H1 (cell line): ENCODE results near the gene TYK2. TPM values are rescaled to one million over a fixed set of nuclear protein-coding genes. Genes with fewer than 3 reads are reported as not detected.
A peak's percentile ranks its signal among the peaks of the same experiment; 100 is the strongest.

Experiments
- CTCF ChIA-PET: fragments of 300-600 bp; sonication (Branson Sonifier 250); formaldehyde crosslinking; loops from one replicate; lab custom pipeline; 2021; ENCODE audit not compliant: partially characterized antibody; lab: Charles Lee
- POLR2A ChIA-PET: fragments of 300-600 bp; sonication (Branson Sonifier 250); formaldehyde crosslinking; loops from one replicate; lab custom pipeline; 2021; ENCODE audit warnings: inconsistent platforms; ENCODE audit not compliant: partially characterized antibody; lab: Charles Lee
- DNase-seq, 2 experiments: peaks; one replicate each; pipeline versions ENCODE4 v3.0.0 to v3.0.0-alpha.2; 2010 to 2022; ENCODE audit warnings: low spot score in 2 of 2, low read depth in 1 of 2, mixed read lengths in 1 of 2
- FAIRE-seq: peaks from 2 replicates; lab custom pipeline; 2011; peaks lifted over from hg19 to GRCh38; lab: Jason Lieb, UNC
- H2AFZ ChIP-seq: 2 replicates; pipeline ENCODE4 v1.8.1; 2012; ENCODE audit warnings: low read length, inconsistent platforms
- H2AK5ac ChIP-seq: 2 replicates; pipeline ENCODE4 v1.6.1; 2013; ENCODE audit warnings: low read depth, low read length
- H2BK120ac ChIP-seq: replicated peaks from 2 replicates; pipeline ENCODE3; 2013; ENCODE audit warnings: low read depth, low read length, inconsistent platforms
- H2BK12ac ChIP-seq: 2 replicates; pipeline ENCODE4 v1.6.1; 2013; ENCODE audit warnings: low read depth, low read length
- H2BK15ac ChIP-seq: 2 replicates; pipeline ENCODE4 v1.6.1; 2013; ENCODE audit warnings: low read length
- H2BK20ac ChIP-seq: 2 replicates; pipeline ENCODE4 v1.6.1; 2013; ENCODE audit warnings: low read length
- H2BK5ac ChIP-seq: 2 replicates; pipeline ENCODE4 v1.6.1; 2013; ENCODE audit warnings: low read depth, low read length
- H3K14ac ChIP-seq: 2 replicates; pipeline ENCODE4 v1.6.1; 2013; ENCODE audit warnings: inconsistent platforms; ENCODE audit not compliant: insufficient read length
- H3K18ac ChIP-seq: 2 replicates; pipeline ENCODE4 v1.6.1; 2013; ENCODE audit warnings: low read length; ENCODE audit errors: extremely low read depth
- H3K23ac ChIP-seq: 2 replicates; pipeline ENCODE4 v1.6.1; 2013; ENCODE audit warnings: inconsistent platforms; ENCODE audit not compliant: insufficient read length
- H3K23me2 ChIP-seq: 2 replicates; pipeline ENCODE4 v1.6.1; 2013; ENCODE audit warnings: low read depth, low read length
- H3K27ac ChIP-seq: 2 replicates; pipeline ENCODE4 v1.6.1; 2011; ENCODE audit warnings: low read depth, low read length, inconsistent platforms
- H3K27me3 ChIP-seq, 4 experiments: replicated peaks in 1 of 4; 1 replicate in 1 of 4; 2 replicates in 3 of 4; pipeline versions ENCODE4 v1.6.1 to v1.8.1; 2011 to 2013; ENCODE audit warnings: low read length in 3 of 4, mild to moderate bottlenecking in 3 of 4, inconsistent platforms in 2 of 4, mixed read lengths in 2 of 4, moderate library complexity in 1 of 4; ENCODE audit not compliant: control insufficient read depth in 3 of 4, insufficient read depth in 3 of 4; ENCODE audit errors: extremely low read depth in 1 of 4
- H3K36me3 ChIP-seq, 4 experiments: 2 replicates each; pipeline versions ENCODE4 v1.6.1 to v1.8.1; 2011 to 2013; ENCODE audit warnings: mild to moderate bottlenecking in 4 of 4, low read length in 3 of 4, moderate library complexity in 2 of 4, control low read depth in 1 of 4, inconsistent platforms in 1 of 4; ENCODE audit not compliant: insufficient read depth in 4 of 4, control insufficient read depth in 2 of 4
- H3K4ac ChIP-seq: replicated peaks from 2 replicates; pipeline ENCODE3; 2013; ENCODE audit warnings: low read length, low read depth, mixed read lengths, inconsistent platforms; ENCODE audit not compliant: insufficient read length
- H3K4me1 ChIP-seq, 4 experiments: replicated peaks in 1 of 4; 1 replicate in 1 of 4; 2 replicates in 3 of 4; pipeline versions ENCODE4 v1.6.1 to v1.8.1; 2011 to 2013; ENCODE audit warnings: low read length in 3 of 4, inconsistent platforms in 2 of 4, mixed read lengths in 1 of 4; ENCODE audit not compliant: insufficient read depth in 4 of 4, control insufficient read depth in 3 of 4
- H3K4me2 ChIP-seq, 2 experiments: 2 replicates each; pipeline versions ENCODE4 v1.6.1 to v1.8.1; 2011 to 2013; ENCODE audit warnings: low read depth in 2 of 2, low read length in 2 of 2, control low read depth in 1 of 2, inconsistent platforms in 1 of 2, mild to moderate bottlenecking in 1 of 2; ENCODE audit not compliant: insufficient read depth in 1 of 2
- H3K4me3 ChIP-seq, 4 experiments: fragments of 200-600, 300-600 bp in 1 of 4; sonication (generic), shearing (Covaris generic), sonication (Bioruptor Twin) in 1 of 4; 2 replicates each; pipeline versions ENCODE4 v1.5.1 to v1.8.1; 2011 to 2016; ENCODE audit warnings: low read length in 4 of 4, low read depth in 3 of 4, control low read depth in 2 of 4, inconsistent platforms in 2 of 4, mild to moderate bottlenecking in 2 of 4, mixed read lengths in 1 of 4, moderate library complexity in 1 of 4; ENCODE audit not compliant: insufficient read depth in 2 of 4; ENCODE audit errors: extremely low read depth in 1 of 4
- H3K56ac ChIP-seq: replicated peaks from 2 replicates; pipeline ENCODE3; 2013; ENCODE audit warnings: low read depth, mild to moderate bottlenecking, mixed read lengths, low read length, inconsistent platforms; ENCODE audit not compliant: insufficient read length
- H3K79me1 ChIP-seq: 2 replicates; pipeline ENCODE4 v1.6.1; 2013; ENCODE audit warnings: low read depth, low read length, control low read depth
- H3K79me2 ChIP-seq, 2 experiments: 2 replicates each; pipeline versions ENCODE4 v1.6.1 to v1.8.1; 2012 to 2013; ENCODE audit warnings: low read length in 2 of 2, mild to moderate bottlenecking in 2 of 2, inconsistent platforms in 1 of 2; ENCODE audit not compliant: insufficient read depth in 2 of 2, control insufficient read depth in 1 of 2
- H3K9ac ChIP-seq, 4 experiments: replicated peaks in 1 of 4; 1 replicate in 1 of 4; 2 replicates in 3 of 4; pipeline versions ENCODE4 v1.6.1 to v1.8.1; 2011 to 2013; ENCODE audit warnings: low read depth in 3 of 4, low read length in 3 of 4, control low read depth in 2 of 4, mild to moderate bottlenecking in 2 of 4, moderate library complexity in 2 of 4, inconsistent platforms in 1 of 4; ENCODE audit errors: extremely low read depth in 1 of 4
- H3K9me3 ChIP-seq, 2 experiments: 2 replicates each; pipeline versions ENCODE4 v1.6.1 to v1.8.1; 2012 to 2013; ENCODE audit warnings: mild to moderate bottlenecking in 2 of 2, moderate library complexity in 2 of 2, control low read depth in 1 of 2, inconsistent platforms in 1 of 2, low read depth in 1 of 2, low read length in 1 of 2, mixed read lengths in 1 of 2; ENCODE audit not compliant: insufficient read depth in 2 of 2
- H4K20me1 ChIP-seq, 2 experiments: replicated peaks in 1 of 2; 2 replicates each; pipeline versions ENCODE3 to v1.8.1; 2011 to 2013; ENCODE audit warnings: inconsistent platforms in 2 of 2, low read length in 2 of 2, mild to moderate bottlenecking in 1 of 2; ENCODE audit not compliant: insufficient read depth in 2 of 2, control insufficient read depth in 1 of 2
- H4K5ac ChIP-seq: 2 replicates; pipeline ENCODE4 v1.6.1; 2013; ENCODE audit warnings: low read length, low read depth, mixed read lengths, inconsistent platforms; ENCODE audit not compliant: insufficient read length
- H4K8ac ChIP-seq: 2 replicates; pipeline ENCODE4 v1.8.0; 2013; ENCODE audit warnings: mild to moderate bottlenecking, moderate library complexity, low read length, inconsistent platforms; ENCODE audit not compliant: insufficient read depth; ENCODE audit errors: extremely low read depth
- H4K91ac ChIP-seq: replicated peaks from 2 replicates; pipeline ENCODE3; 2013; ENCODE audit warnings: low read length, mixed read lengths, inconsistent platforms; ENCODE audit not compliant: insufficient read length
- RBBP5 ChIP-seq: IDR thresholded peaks from 2 replicates; pipeline ENCODE4 v1.7.1; 2012; ENCODE audit warnings: low read depth, mild to moderate bottlenecking, inconsistent platforms, low read length, moderate library complexity, borderline replicate concordance
- SAP30 ChIP-seq: fragments of 300-600 bp; sonication (generic); IDR thresholded peaks from 2 replicates; pipeline ENCODE4 v1.7.1; 2012; ENCODE audit warnings: low read length, moderate library complexity, mild to moderate bottlenecking, inconsistent platforms; ENCODE audit not compliant: insufficient read depth, insufficient replicate concordance
- SIN3A ChIP-seq, 2 experiments: IDR thresholded peaks in 1 of 2; conservative IDR thresholded peaks in 1 of 2; 2 replicates each; pipeline ENCODE4 v1.6.1; 2011 to 2012; ENCODE audit warnings: low read length in 2 of 2, improper control_type of control experiment in 1 of 2, low read depth in 1 of 2, mild to moderate bottlenecking in 1 of 2
- SP4 ChIP-seq: IDR thresholded peaks from 2 replicates; pipeline ENCODE4 v1.6.1; 2012; ENCODE audit warnings: low read length, inconsistent platforms
- SRF ChIP-seq: IDR thresholded peaks from 2 replicates; pipeline ENCODE4 v1.6.1; 2011; ENCODE audit warnings: mild to moderate bottlenecking, low read depth, low read length, moderate library complexity
- YY1 ChIP-seq: IDR thresholded peaks from 2 replicates; pipeline ENCODE4 v1.6.1; 2011; ENCODE audit warnings: low read depth, mild to moderate bottlenecking, low read length
- WGBS, 2 experiments: shearing (Covaris generic) in 1 of 2; methylation state at CpG; one replicate each; pipeline versions ENCODE4 v1.1.6 to v1.1.7; 2013 to 2015; ENCODE audit warnings: low lambda C conversion rate in 2 of 2, mixed read lengths in 2 of 2, inconsistent platforms in 1 of 2, low coverage in 1 of 2, missing lambda C conversion rate in 1 of 2; ENCODE audit not compliant: insufficient replicate concordance in 2 of 2, insufficient coverage in 1 of 2, insufficient read length in 1 of 2; ENCODE audit errors: extremely low coverage in 1 of 2, missing lambda C conversion rate in 1 of 2; 5-methylcytosine and 5-hydroxymethylcytosine counted together
- polyA plus RNA-seq, 7 experiments: library from polyadenylated mRNA; depleted of rRNA in 3 of 7; stranded (reverse) in 5 of 7; unstranded in 2 of 7; fragments of >200 nt in 5 of 7; fragments of 200-250 nt in 2 of 7; gene quantifications; 1 replicate in 5 of 7; 2 replicates in 1 of 7; 4 replicates in 1 of 7; pipeline versions ENCODE4 v1.2.1 to v1.2.3, GENCODE V29; 2011 to 2013; ENCODE audit warnings: missing spikeins in 2 of 7, mixed read lengths in 2 of 7
- total RNA-seq: library from RNA; stranded (reverse); fragmentation: NEBNext Ultra II Directional; extraction: Animal tissue kit (Norgen Biotek cat#: 25700); gene quantifications from 2 replicates; pipeline ENCODE4 v1.2.1, GENCODE V29; 2021

TYK2 gene
- total and polyA plus RNA-seq, 2 of the 8 experiments (the other 6 are each of a cell fraction or from before 2014, with no cell fraction given): 32.1 to 40.8 TPM

DNA sequence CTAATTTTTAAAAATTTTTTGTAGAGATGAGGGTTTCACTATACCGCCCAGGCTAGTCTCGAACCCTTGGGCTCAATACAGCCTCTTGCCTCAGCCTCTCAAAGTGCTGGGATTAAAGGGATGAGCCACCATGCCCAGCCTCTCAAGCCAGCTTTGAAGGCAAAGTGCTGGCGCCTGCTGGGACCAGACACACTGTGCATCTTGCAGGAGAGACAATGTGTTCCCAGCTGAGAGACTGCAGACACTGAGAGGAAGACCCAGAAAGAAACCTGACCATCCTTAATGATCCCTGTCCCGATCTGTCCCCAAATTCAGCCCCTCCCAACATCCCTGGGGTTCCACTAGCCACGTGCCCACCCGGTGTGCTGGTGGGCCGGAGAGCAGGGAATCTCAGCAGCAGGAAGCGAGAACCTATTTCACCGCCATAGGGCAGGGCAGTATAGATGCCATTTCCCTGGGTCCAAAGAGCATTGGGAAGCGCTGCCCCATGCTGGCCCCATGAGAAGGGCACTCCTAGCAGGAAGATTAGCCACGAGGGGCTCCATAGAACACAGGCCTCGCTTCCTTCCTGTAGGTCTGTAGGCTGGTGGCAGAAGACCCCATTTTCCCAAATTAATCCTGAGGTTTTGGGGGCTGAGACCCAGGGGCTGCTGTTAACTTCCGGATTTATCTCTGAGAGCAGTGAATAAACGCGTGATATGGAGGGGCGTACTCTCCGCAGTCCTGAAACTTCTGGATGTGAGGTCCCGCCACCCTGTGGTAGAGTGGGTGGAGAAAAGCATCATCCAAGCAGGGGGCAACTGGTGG is 48.0 kb downstream of the TYK2 start:
- Histone ChIP-seq H3K79me2 (peaks cover 5 to 24% of the 10 kb centered on the region in 2 experiments), H3K23ac (no peak overlapping the region), H3K4ac (no peak overlapping the region), H2AFZ (no peak overlapping the region), H2BK5ac (peak overlapping the region; percentile 82)
- no peak for DNase-seq
- TF ChIP-seq SP4 (0 out of 2 replicates have a peak, but pooled peaks have one; percentile 38), SRF (no peak), SIN3A (conservative IDR thresholded peaks at IDR 0.05 in 1 of 2, IDR thresholded peaks at IDR 0.05 in 1 of 2; ENCODE audit: low read depth in 1 of 2, low read length in 2 of 2) (peak in 1 of 2 experiments; percentile 66; a peak in 1 of 4 replicates), RBBP5 (no peak), YY1 (no peak), SAP30 (peak; percentile 83)
- TF ChIP-seq, all 59 proteins: peak for 3
- Histone ChIP-seq H3K27me3 (peaks cover 0 to 3% (median 0%) of the 10 kb centered on the region in 4 experiments; a peak in 2 of 7 replicates), H2BK12ac (no peak overlapping the region), H3K79me1 (peaks cover 7% of the 10 kb centered on the region), H3K14ac (no peak overlapping the region), H3K27ac (peak overlapping the region; percentile 76), H3K36me3 (peaks cover 20 to 29% (median 25%) of the 10 kb centered on the region in 4 experiments), H2BK20ac (no peak overlapping the region), H4K8ac (no peak overlapping the region), H4K91ac (no peak overlapping the region), H3K18ac (no peak overlapping the region; the same call in 1 of the 2 replicates), H3K56ac (no peak overlapping the region), H3K9ac (peak overlapping the region; percentile 52 to 86 (median 78)), H4K20me1 (peaks cover 9 to 19% of the 10 kb centered on the region in 2 experiments), H4K5ac (no peak overlapping the region), H2BK15ac (no peak overlapping the region), H3K4me1 (peaks cover 0 to 19% (median 7%) of the 10 kb centered on the region in 4 experiments; a peak in 6 of 7 replicates), H3K23me2 (peaks cover 13% of the 10 kb centered on the region), H3K4me3 (peak overlapping the region; percentile 75 to 96 (median 90)), H2AK5ac (no peak overlapping the region), H2BK120ac (no peak overlapping the region), H3K4me2 (peak overlapping the region; percentile 82 to 91), H3K9me3 (no peaks in the 10 kb centered on the region)
- no peak for FAIRE-seq
- 46% methylated on average over 18 of the region's 18 CpGs; no CpG with 5 or more reads in 1 of the 2 experiments for WGBS, 2 experiments
- ChIA-PET POLR2A (interaction anchor here (0.9 to 6.8 kb wide), 13 partner anchors 13 to 138 kb away, joined by 3 to 104 read pairs (median 4); partner anchors contain the start of genes DNMT1, FDX2, ICAM1 and ICAM4), CTCF (interaction anchor here (0.6 to 4.9 kb wide), 12 partner anchors 11 to 73 kb away, joined by 3 to 21 read pairs (median 4); partner anchors contain the start of gene ICAM1)
